K562 (cell line): ENCODE data around the gene DDX54.
A peak's percentile ranks its signal among the peaks of the same experiment; 100 is the strongest.

ENCODE experiments used
- ARID3A ChIP-seq: IDR thresholded peaks from 2 replicates; pipeline ENCODE4 v1.6.1; 2012; ENCODE audit warnings: low read depth, low read length, improper control_type of control experiment, borderline replicate concordance
- ETV5 ChIP-seq: sonication (generic); formaldehyde crosslinking; IDR thresholded peaks from 2 replicates; pipeline ENCODE4 v1.4.0; 2020; ENCODE audit warnings: low read depth, mild to moderate bottlenecking, missing genetic modification reagents
- GABPA ChIP-seq: fragments of 200-800 bp; sonication (Bioruptor generic); conservative IDR thresholded peaks from 2 replicates; pipeline ENCODE4 v1.6.1; 2016; ENCODE audit warnings: low read depth, missing genetic modification characterization, missing compliant biosample characterization
- HNRNPLL ChIP-seq: fragments of 200-400 bp; formaldehyde crosslinking; IDR thresholded peaks from 2 replicates; pipeline ENCODE4 v1.6.1; 2017; ENCODE audit warnings: low read length, low read depth, mild to moderate bottlenecking; ENCODE audit not compliant: poor library complexity, severe bottlenecking
- HNRNPUL1 ChIP-seq: fragments of 200-400 bp; formaldehyde crosslinking; IDR thresholded peaks from 2 replicates; pipeline ENCODE4 v1.6.1; 2017; ENCODE audit warnings: low read length
- POLR2AphosphoS5 ChIP-seq: IDR thresholded peaks from 2 replicates; pipeline ENCODE4 v1.6.1; 2011; ENCODE audit warnings: mild to moderate bottlenecking, low read depth, low read length, moderate library complexity; ENCODE audit not compliant: control insufficient read depth, insufficient read depth
- RAD21 ChIP-seq, 2 experiments: fragments of 250-450 bp in 1 of 2; fragments of 450-650 bp in 1 of 2; sonication (Bioruptor Pico) in 1 of 2; formaldehyde crosslinking in 1 of 2; IDR thresholded peaks in 1 of 2; conservative IDR thresholded peaks in 1 of 2; 2 replicates each; pipeline versions ENCODE4 v1.4.0 to v1.8.0; 2020 to 2022; ENCODE audit warnings: mild to moderate bottlenecking in 2 of 2, moderate library complexity in 1 of 2
- RCOR1 ChIP-seq, 2 experiments: IDR thresholded peaks; 2 replicates each; pipeline ENCODE4 v1.6.1; 2012; ENCODE audit warnings: low read depth in 2 of 2, low read length in 2 of 2, borderline replicate concordance in 1 of 2, improper control_type of control experiment in 1 of 2
- TCF7 ChIP-seq: sonication (generic); IDR thresholded peaks from 2 replicates; pipeline ENCODE4 v1.6.1; 2016; ENCODE audit warnings: antibody characterized with exemption, borderline replicate concordance
- ZNF24 ChIP-seq: fragments of 450-650 bp; IDR thresholded peaks from 2 replicates; pipeline ENCODE4 v1.6.1; 2016

GRCh38 chr12:113186033-113186365, 721 bp upstream of the DDX54 start:
- no peak for TF ChIP-seq HNRNPLL
- TF ChIP-seq HNRNPUL1 = no peak
- TF ChIP-seq TCF7 = no peak
- TF ChIP-seq RAD21 (CRISPR knock-in tag; conservative IDR thresholded peaks at IDR 0.05 in 1 of 2, IDR thresholded peaks at IDR 0.05 in 1 of 2) = no peak
- TF ChIP-seq ARID3A = no peak
- no peak for TF ChIP-seq POLR2AphosphoS5
- TF ChIP-seq ETV5 (CRISPR knock-in tag) = no peak
- peak; percentile 62 to 88; a peak in 3 of 4 replicates for TF ChIP-seq RCOR1 (IDR thresholded peaks at IDR 0.05; ENCODE audit: borderline replicate concordance in 1 of 2, low read depth in 2 of 2, low read length in 2 of 2)
- TF ChIP-seq ZNF24 = no peak
- no peak for TF ChIP-seq GABPA (tag)
